HG03135 (cell line): ENCODE data around the gene ZNF101.
"Not testable (repeated sequence)": the region's sequence is repeated elsewhere in the genome, so short reads cannot be mapped to it uniquely, and the experiment has no call there.

Source experiments
- ATAC-seq: cut with Tn5 transposase; IDR thresholded peaks from one replicate; pipeline ENCODE4 v1.9.1; 2021; ENCODE audit warnings: mild to moderate bottlenecking, moderate library complexity; ENCODE audit not compliant: unreplicated experiment

The ZNF101 gene

GRCh38 chr19:19659646-19660245 lies 8.9 kb upstream of the ZNF101 start:
- no peak for ATAC-seq

DNA sequence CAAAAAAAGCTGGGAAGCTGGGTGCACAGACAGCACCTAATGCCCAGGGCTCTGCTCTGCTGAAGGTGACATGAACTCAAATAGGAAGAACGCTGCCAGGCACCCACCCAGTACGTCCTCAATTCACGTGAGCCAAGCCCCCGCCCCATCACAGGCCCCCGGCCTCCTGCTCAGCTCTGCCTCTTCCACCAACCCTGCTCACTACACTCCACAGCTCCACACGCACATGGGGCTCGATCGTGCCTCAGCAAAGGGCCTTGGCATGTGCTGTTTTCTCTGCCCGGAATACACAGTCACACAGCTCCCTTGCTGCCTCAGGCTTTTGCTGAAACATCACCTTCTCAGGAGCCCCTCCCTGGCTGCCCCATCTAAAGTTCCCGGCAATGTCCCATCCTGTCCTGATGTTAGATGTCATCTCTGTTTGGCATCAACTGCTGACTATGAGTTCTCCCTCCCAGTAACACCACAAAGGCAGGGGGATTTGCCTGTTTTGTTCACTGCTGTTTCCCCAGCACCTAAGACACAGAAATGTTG lies 7.4 kb upstream of the ZNF101 start:
- ATAC-seq = no peak

- ATAC-seq = peak; percentile 35
Observed at GRCh38 chr19:19661675-19662251, 6.9 kb upstream of the ZNF101 start.

GRCh38 chr19:19662344-19662743 lies 6.3 kb upstream of the ZNF101 start:
- ATAC-seq = no peak

GRCh38 chr19:19662871-19663255 lies 5.8 kb upstream of the ZNF101 start:
- ATAC-seq = peak; percentile 11

- ATAC-seq = peak; percentile 64
Observed at GRCh38 chr19:19663256-19664120, 5.2 kb upstream of the ZNF101 start, which contains the start of gene ATP13A1. TSS of gene ATP13A1 (minus strand) at chr19:19663676. CDS start at chr19:19663666, 10 bp downstream.

DNA sequence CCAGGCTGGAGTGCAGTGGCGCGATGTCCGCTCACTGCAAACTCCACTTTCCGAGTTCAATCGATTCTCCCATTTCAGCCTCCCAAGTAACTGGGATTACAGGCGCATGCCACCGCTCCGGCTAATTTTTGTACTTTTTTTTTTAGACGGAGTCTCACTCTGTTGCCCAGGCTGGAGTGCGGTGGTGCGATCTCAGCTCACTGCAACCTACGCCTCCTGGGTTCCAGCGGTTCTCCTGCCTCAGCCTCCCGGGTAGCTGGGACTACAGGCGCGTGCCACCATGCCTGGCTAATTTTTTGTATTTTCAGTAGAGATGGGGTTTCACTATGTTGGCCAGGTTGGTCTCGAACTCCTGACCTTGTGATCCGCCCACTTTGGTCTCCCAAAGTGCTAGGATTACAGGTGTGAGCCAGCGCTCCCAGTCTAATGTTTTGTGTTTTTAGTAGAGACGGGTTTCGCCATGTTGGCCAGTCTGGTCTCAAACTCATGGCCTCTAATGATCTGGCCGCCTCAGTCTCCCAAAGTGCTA lies 3.2 kb upstream of the ZNF101 start:
- not testable (repeated sequence) for ATAC-seq

GRCh38 chr19:19670070-19670551 lies 1.5 kb downstream of the ZNF101 start:
- ATAC-seq = no peak

GRCh38 chr19:19672816-19673215 lies 4.2 kb downstream of the ZNF101 start:
- ATAC-seq = no peak

GRCh38 chr19:19674315-19674714 lies 5.7 kb downstream of the ZNF101 start:
- ATAC-seq = no peak

- no peak for ATAC-seq
Observed at GRCh38 chr19:19677579-19677978, 8.9 kb downstream of the ZNF101 start.

DNA sequence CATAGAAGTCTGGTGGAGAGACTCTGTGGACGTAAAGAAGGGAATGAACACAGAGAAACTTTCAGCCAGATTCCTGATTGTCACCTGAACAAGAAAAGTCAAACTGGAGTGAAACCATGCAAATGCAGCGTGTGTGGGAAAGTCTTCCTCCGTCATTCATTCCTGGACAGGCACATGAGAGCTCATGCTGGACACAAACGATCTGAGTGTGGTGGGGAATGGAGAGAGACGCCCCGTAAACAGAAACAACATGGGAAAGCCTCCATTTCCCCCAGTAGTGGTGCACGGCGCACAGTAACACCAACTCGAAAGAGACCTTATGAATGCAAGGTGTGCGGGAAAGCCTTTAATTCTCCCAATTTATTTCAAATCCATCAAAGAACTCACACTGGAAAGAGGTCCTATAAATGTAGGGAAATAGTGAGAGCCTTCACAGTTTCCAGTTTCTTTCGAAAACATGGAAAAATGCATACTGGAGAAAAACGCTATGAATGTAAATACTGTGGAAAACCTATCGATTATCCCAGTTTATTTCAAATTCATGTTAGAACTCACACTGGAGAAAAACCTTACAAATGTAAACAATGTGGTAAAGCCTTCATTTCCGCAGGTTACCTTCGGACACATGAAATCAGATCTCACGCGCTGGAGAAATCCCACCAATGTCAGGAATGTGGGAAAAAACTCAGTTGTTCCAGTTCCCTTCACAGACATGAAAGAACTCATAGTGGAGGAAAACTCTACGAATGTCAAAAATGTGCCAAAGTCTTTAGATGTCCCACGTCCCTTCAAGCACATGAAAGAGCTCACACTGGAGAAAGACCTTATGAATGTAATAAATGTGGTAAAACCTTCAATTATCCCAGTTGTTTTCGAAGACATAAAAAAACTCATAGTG lies 10.8 kb downstream of the ZNF101 start:
- no peak for ATAC-seq

GRCh38 chr19:19686119-19686518 lies 17.5 kb downstream of the ZNF101 start:
- not testable (repeated sequence) for ATAC-seq

GRCh38 chr19:19686580-19686979 lies 17.9 kb downstream of the ZNF101 start:
- no peak for ATAC-seq

DNA sequence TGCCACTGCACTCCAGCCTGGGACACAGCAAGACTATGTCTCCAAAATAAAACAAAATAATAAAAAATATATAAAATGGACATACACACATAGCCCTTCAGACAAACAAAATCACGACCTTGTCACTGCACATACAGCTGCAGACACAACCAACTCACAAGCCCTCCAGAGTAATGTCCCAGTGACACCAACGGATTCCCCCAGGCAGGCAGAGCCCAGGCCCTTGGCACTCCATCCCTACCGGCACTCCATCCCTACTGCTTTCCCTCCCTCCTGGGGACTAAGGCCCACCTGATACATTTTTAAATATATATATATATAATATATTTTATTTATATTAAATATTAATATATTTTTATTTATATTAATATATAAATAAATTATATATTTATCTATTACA lies 18.5 kb downstream of the ZNF101 start:
- no peak for ATAC-seq

- not testable (repeated sequence) for ATAC-seq
Observed at GRCh38 chr19:19689023-19689422, 20.4 kb downstream of the ZNF101 start.

DNA sequence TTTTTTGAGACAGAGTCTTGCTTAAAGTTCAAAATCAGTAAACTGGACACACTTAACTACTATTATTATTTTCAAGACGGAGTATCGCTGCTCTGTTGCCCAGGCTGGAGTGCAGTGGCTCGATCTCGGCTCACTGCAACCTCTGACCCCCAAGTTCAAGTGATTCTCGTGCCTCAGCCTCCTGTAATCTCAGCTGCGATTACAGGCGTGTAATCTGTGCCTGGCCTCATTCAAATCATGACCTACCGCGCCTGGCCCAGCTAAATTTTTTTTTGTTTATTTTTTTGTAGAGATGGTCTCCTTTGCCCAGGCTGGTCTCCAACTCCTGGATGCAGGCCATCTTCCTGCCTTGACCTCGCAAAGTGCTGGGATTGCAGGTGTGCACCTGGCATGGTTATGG lies 23.0 kb downstream of the ZNF101 start:
- ATAC-seq = no peak

DNA sequence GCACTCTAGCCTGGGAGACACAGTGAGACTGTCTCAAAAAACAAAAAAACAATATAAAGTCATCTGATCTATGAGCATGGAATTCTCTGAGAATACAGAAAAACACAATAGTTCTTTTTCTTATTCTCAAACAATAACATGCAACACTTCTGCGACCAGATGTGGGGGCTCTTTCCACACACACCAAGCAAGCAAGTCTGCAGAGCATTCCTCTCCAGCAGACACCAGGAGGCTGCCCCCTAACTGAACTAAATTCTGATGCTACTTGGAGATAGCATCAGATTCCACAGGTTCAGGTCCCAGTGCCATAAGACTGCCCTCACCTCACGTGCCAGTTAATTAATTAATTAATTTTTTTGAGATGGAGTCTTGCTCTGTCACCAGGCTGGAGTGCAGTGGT lies 27.7 kb downstream of the ZNF101 start:
- ATAC-seq = no peak

DNA sequence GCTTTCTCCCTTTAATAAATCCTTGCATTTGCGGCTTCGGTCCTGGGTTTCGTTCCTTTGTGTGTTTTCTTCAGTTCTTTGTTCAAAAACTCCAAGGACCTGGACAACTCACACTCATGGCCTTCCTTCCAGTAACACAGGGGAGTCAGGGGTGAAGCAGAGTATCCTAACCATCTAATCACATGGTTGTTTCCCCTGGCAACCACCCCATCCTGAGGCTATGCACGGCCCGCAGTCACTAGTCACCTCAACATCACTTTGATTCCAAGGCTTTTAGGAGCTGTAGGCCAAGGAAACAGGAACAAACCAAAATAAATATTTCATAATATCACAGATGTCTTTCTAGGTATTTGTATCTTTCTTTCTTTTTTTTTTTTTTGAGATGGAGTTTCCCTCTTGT lies 28.9 kb downstream of the ZNF101 start:
- ATAC-seq = no peak

DNA sequence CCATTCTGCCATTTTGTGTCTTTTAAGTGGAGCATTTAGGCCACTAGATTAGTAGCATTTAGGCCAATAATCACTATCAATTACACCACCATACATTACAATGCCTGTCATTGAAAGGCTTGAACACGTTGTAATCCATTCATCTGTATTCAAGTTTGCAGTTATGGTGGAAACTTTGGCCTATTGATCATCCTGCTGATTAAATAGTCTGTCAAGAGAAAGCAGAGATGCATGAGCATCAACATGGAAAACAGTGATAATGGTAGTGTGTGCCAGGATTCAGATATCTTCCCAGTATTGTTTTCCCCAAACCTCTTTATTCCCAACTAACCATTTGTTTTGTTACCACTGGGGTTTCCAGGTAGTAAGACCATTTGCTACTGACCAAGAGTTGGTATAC lies 31.9 kb downstream of the ZNF101 start:
- ATAC-seq = not testable (repeated sequence)
